ENCODE results near the gene AGBL2.
A peak's percentile ranks its signal among the peaks of the same experiment; 100 is the strongest.
"Not testable (repeated sequence)": the region's sequence is repeated elsewhere in the genome, so short reads cannot be mapped to it uniquely, and the experiment has no call there.

The AGBL2 gene

DNA sequence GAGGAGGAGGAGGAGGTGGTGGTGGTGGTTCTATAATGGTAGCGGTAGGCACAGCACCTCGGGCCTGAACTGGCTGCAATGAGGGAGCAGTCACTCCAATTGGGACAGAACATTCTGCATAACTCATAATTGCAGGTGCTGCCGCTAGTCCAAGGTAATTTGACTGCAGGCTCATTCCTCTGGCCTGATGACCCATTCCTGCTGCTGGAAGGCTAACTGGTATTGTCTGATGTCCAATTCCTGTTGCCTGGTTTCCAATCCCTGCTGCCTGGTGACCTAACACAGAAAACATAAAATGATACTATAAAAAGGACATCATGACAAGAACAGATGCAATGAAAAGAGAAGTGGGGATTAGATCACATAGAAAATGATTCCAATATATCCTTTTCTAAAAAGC, 7.9 kb upstream of the AGBL2 start:
- peaks cover 29% of the 10 kb centered on the region for H3K36me3 ChIP-seq (ENCODE audit: control insufficient read depth, insufficient read depth, low read length)
- no peak overlapping the region for H3K4me3 ChIP-seq (ENCODE audit: low read depth, low read length)
- no peak overlapping the region for H3K9ac ChIP-seq (ENCODE audit: low read depth, low read length)
- H3K27me3 ChIP-seq (ENCODE audit: control insufficient read depth, insufficient read depth, low read length) = no peaks in the 10 kb centered on the region
- H3K4me1 ChIP-seq (ENCODE audit: control insufficient read depth, insufficient read depth, low read length) = no peaks in the 10 kb centered on the region
- no peaks in the 10 kb centered on the region for H3K9me3 ChIP-seq (ENCODE audit: control insufficient read depth, insufficient read depth, low read length)

- Histone ChIP-seq H3K4me3 (ENCODE audit: low read depth, low read length) (no peak overlapping the region), H3K4me1 (ENCODE audit: control insufficient read depth, insufficient read depth, low read length) (no peaks in the 10 kb centered on the region), H3K9me3 (ENCODE audit: control insufficient read depth, insufficient read depth, low read length) (no peaks in the 10 kb centered on the region), H3K36me3 (ENCODE audit: control insufficient read depth, insufficient read depth, low read length) (peaks cover 23% of the 10 kb centered on the region), H3K27me3 (ENCODE audit: control insufficient read depth, insufficient read depth, low read length) (no peaks in the 10 kb centered on the region), H3K9ac (ENCODE audit: low read depth, low read length) (no peak overlapping the region)
Measured at GRCh38 chr11:47720651-47721050, 5.5 kb upstream of the AGBL2 start.

DNA sequence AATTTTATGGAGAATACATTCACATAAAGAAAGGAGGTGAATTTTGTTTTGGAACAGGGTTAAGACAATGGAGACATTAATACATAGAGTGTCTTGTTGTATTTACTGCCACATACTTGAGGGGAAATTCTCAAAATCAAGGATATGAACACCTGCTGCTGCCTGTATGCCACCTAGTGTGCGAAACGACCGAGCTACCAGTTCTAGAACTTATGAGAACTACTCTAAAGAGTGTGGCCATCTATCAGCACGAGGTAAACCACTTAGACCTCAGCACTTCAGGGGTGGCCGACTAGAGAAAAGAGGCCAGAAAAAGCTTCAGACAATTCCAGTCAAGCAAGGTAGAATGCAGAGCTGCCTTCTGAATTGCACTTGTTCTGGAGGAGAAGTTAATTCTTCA, 1.5 kb upstream of the AGBL2 start:
- Histone ChIP-seq H3K27me3 (ENCODE audit: control insufficient read depth, insufficient read depth, low read length) (no peaks in the 10 kb centered on the region), H3K36me3 (ENCODE audit: control insufficient read depth, insufficient read depth, low read length) (peaks cover 8% of the 10 kb centered on the region), H3K4me1 (ENCODE audit: control insufficient read depth, insufficient read depth, low read length) (peaks cover 3% of the 10 kb centered on the region), H3K9ac (ENCODE audit: low read depth, low read length) (no peak overlapping the region), H3K4me3 (ENCODE audit: low read depth, low read length) (no peak overlapping the region), H3K9me3 (ENCODE audit: control insufficient read depth, insufficient read depth, low read length) (no peaks in the 10 kb centered on the region)

GRCh38 chr11:47714554-47715081, 551 bp downstream of the AGBL2 start:
- no peaks in the 10 kb centered on the region for H3K27me3 ChIP-seq (ENCODE audit: control insufficient read depth, insufficient read depth, low read length)
- H3K4me1 ChIP-seq (ENCODE audit: control insufficient read depth, insufficient read depth, low read length) = peaks cover 3% of the 10 kb centered on the region
- peak overlapping the region; percentile 61 for H3K9ac ChIP-seq (ENCODE audit: low read depth, low read length)
- H3K36me3 ChIP-seq (ENCODE audit: control insufficient read depth, insufficient read depth, low read length) = peaks cover under 1% of the 10 kb centered on the region
- peak overlapping the region; percentile 85 for H3K4me3 ChIP-seq (ENCODE audit: low read depth, low read length)
- H3K9me3 ChIP-seq (ENCODE audit: control insufficient read depth, insufficient read depth, low read length) = no peaks in the 10 kb centered on the region

DNA sequence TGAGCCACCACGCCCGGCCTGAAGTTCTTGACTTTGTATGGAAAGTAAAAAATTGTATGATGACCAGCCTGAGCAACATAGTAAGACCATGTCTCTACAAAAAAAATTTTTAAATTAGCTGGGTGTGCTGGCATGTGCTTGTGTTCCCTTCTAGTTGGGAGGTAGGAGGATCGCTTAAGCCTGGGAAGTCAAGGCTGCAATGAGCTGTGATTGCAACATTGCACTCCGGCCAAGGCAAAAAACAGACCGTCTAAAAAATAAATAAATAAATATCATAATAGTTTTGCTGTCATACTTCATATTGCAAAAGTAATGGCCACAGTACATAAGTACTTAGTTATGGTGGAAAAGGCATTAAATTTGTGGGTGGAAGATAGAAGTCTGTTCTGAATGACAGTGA, 3.4 kb downstream of the AGBL2 start:
- H3K4me3 ChIP-seq (ENCODE audit: low read depth, low read length) = no peak overlapping the region
- no peaks in the 10 kb centered on the region for H3K36me3 ChIP-seq (ENCODE audit: control insufficient read depth, insufficient read depth, low read length)
- peaks cover 3% of the 10 kb centered on the region for H3K4me1 ChIP-seq (ENCODE audit: control insufficient read depth, insufficient read depth, low read length)
- H3K9ac ChIP-seq (ENCODE audit: low read depth, low read length) = no peak overlapping the region
- H3K27me3 ChIP-seq (ENCODE audit: control insufficient read depth, insufficient read depth, low read length) = no peaks in the 10 kb centered on the region
- no peaks in the 10 kb centered on the region for H3K9me3 ChIP-seq (ENCODE audit: control insufficient read depth, insufficient read depth, low read length)

- Histone ChIP-seq H3K4me1 (ENCODE audit: control insufficient read depth, insufficient read depth, low read length) (peaks cover 3% of the 10 kb centered on the region), H3K9ac (ENCODE audit: low read depth, low read length) (no peak overlapping the region), H3K27me3 (ENCODE audit: control insufficient read depth, insufficient read depth, low read length) (no peaks in the 10 kb centered on the region), H3K4me3 (ENCODE audit: low read depth, low read length) (no peak overlapping the region), H3K36me3 (ENCODE audit: control insufficient read depth, insufficient read depth, low read length) (no peaks in the 10 kb centered on the region), H3K9me3 (ENCODE audit: control insufficient read depth, insufficient read depth, low read length) (no peaks in the 10 kb centered on the region)
Measured at GRCh38 chr11:47711225-47711624, 3.9 kb downstream of the AGBL2 start.

GRCh38 chr11:47707275-47707786, 7.8 kb downstream of the AGBL2 start:
- not testable (repeated sequence) for H3K36me3 ChIP-seq (ENCODE audit: control insufficient read depth, insufficient read depth, low read length); H3K9me3 ChIP-seq (ENCODE audit: control insufficient read depth, insufficient read depth, low read length); H3K4me3 ChIP-seq (ENCODE audit: low read depth, low read length); H3K4me1 ChIP-seq (ENCODE audit: control insufficient read depth, insufficient read depth, low read length); H3K27me3 ChIP-seq (ENCODE audit: control insufficient read depth, insufficient read depth, low read length); H3K9ac ChIP-seq (ENCODE audit: low read depth, low read length)

GRCh38 chr11:47705721-47706120, 9.4 kb downstream of the AGBL2 start:
- H3K27me3 ChIP-seq (ENCODE audit: control insufficient read depth, insufficient read depth, low read length) = no peaks in the 10 kb centered on the region
- H3K4me1 ChIP-seq (ENCODE audit: control insufficient read depth, insufficient read depth, low read length) = no peaks in the 10 kb centered on the region
- no peak overlapping the region for H3K4me3 ChIP-seq (ENCODE audit: low read depth, low read length)
- H3K9me3 ChIP-seq (ENCODE audit: control insufficient read depth, insufficient read depth, low read length) = no peaks in the 10 kb centered on the region
- no peak overlapping the region for H3K9ac ChIP-seq (ENCODE audit: low read depth, low read length)
- H3K36me3 ChIP-seq (ENCODE audit: control insufficient read depth, insufficient read depth, low read length) = no peaks in the 10 kb centered on the region

DNA sequence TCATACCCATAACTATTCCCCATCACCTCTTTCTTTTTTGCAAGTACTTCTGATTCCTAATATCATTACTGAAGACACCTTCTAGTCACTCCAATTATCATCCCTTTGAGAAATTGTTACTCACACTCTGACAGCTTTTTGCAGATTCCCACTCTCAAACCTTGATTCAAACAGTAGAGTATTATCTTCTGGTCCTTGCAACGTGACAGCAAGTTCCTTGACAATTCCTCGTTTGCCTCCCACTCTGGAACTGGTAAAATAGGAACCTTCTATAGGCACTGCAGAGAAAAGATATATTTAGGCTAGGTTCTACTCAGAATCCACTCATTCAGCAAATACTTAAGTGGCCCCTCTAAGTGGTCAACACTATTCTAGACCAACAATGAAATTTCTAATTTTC, 23.2 kb downstream of the AGBL2 start:
- no peaks in the 10 kb centered on the region for H3K4me1 ChIP-seq (ENCODE audit: control insufficient read depth, insufficient read depth, low read length)
- H3K9ac ChIP-seq (ENCODE audit: low read depth, low read length) = no peak overlapping the region
- no peaks in the 10 kb centered on the region for H3K36me3 ChIP-seq (ENCODE audit: control insufficient read depth, insufficient read depth, low read length)
- no peak overlapping the region for H3K4me3 ChIP-seq (ENCODE audit: low read depth, low read length)
- H3K27me3 ChIP-seq (ENCODE audit: control insufficient read depth, insufficient read depth, low read length) = no peaks in the 10 kb centered on the region
- no peaks in the 10 kb centered on the region for H3K9me3 ChIP-seq (ENCODE audit: control insufficient read depth, insufficient read depth, low read length)

- no peaks in the 10 kb centered on the region for H3K4me1 ChIP-seq (ENCODE audit: control insufficient read depth, insufficient read depth, low read length)
- no peaks in the 10 kb centered on the region for H3K36me3 ChIP-seq (ENCODE audit: control insufficient read depth, insufficient read depth, low read length)
- H3K27me3 ChIP-seq (ENCODE audit: control insufficient read depth, insufficient read depth, low read length) = no peaks in the 10 kb centered on the region
- H3K4me3 ChIP-seq (ENCODE audit: low read depth, low read length) = no peak overlapping the region
- H3K9me3 ChIP-seq (ENCODE audit: control insufficient read depth, insufficient read depth, low read length) = no peaks in the 10 kb centered on the region
- H3K9ac ChIP-seq (ENCODE audit: low read depth, low read length) = no peak overlapping the region
Measured at GRCh38 chr11:47689480-47689879, 25.7 kb downstream of the AGBL2 start.

DNA sequence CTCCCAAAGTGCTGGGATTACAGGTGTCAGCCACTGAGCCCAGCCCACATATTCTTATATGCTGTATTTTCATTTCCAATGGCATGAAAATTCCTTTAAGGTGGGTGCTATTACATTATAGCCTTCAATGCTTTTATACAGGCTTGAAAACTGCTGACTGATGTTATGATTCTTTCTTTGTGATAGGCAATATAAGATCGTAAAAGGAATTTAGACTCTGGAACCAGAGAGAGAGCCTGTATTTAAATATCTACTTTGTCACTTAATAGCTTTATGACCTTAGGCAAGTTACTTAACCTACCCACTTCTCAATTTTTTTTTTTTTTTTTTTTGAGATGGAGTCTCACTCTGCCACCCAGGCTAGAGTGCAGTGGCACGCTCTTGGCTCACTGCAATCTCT, 26.2 kb downstream of the AGBL2 start:
- H3K27me3 ChIP-seq (ENCODE audit: control insufficient read depth, insufficient read depth, low read length) = no peaks in the 10 kb centered on the region
- no peaks in the 10 kb centered on the region for H3K36me3 ChIP-seq (ENCODE audit: control insufficient read depth, insufficient read depth, low read length)
- no peaks in the 10 kb centered on the region for H3K9me3 ChIP-seq (ENCODE audit: control insufficient read depth, insufficient read depth, low read length)
- no peak overlapping the region for H3K4me3 ChIP-seq (ENCODE audit: low read depth, low read length)
- H3K9ac ChIP-seq (ENCODE audit: low read depth, low read length) = no peak overlapping the region
- no peaks in the 10 kb centered on the region for H3K4me1 ChIP-seq (ENCODE audit: control insufficient read depth, insufficient read depth, low read length)

DNA sequence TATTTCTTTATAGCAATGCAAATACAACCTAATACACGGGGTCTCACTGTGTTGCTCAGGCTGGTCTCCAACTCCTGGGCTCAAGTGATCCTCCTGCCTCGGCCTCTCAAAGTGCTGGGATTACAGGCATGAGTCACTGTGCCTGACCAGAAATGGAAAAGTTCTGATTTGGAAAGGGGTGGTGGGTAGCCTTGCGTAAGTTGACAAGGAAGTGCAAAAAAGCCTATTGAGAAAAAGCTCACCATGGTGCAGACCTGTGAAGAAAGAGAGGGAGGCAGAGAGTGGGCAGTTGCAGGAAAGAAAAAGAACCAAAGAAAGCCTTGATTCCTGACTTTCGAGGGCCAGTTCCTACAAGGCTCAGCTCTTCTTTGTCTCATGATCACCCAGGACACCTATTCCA, 27.1 kb downstream of the AGBL2 start:
- H3K4me3 ChIP-seq (ENCODE audit: low read depth, low read length) = no peak overlapping the region
- H3K9me3 ChIP-seq (ENCODE audit: control insufficient read depth, insufficient read depth, low read length) = no peaks in the 10 kb centered on the region
- no peaks in the 10 kb centered on the region for H3K36me3 ChIP-seq (ENCODE audit: control insufficient read depth, insufficient read depth, low read length)
- no peaks in the 10 kb centered on the region for H3K4me1 ChIP-seq (ENCODE audit: control insufficient read depth, insufficient read depth, low read length)
- no peaks in the 10 kb centered on the region for H3K27me3 ChIP-seq (ENCODE audit: control insufficient read depth, insufficient read depth, low read length)
- no peak overlapping the region for H3K9ac ChIP-seq (ENCODE audit: low read depth, low read length)
